Loucy (cell line): ENCODE measurements around the gene LRRC46.

Source experiments
- H2AFZ ChIP-seq: fragments of 200-600 bp; sonication (generic); 2 replicates; pipeline ENCODE4 v1.6.0; 2016; ENCODE audit warnings: antibody characterized with exemption, mild to moderate bottlenecking, low read length, moderate library complexity
- H3F3A ChIP-seq: fragments of 200-600 bp; 2 replicates; pipeline ENCODE4 v1.6.0; 2016; ENCODE audit warnings: antibody characterized with exemption, low read depth, mild to moderate bottlenecking
- H3K27me3 ChIP-seq: fragments of 200-600 bp; sonication (generic); 2 replicates; pipeline ENCODE4 v1.6.1; 2014; ENCODE audit warnings: low read length, mild to moderate bottlenecking; ENCODE audit not compliant: insufficient read depth, poor library complexity, severe bottlenecking
- H3K36me3 ChIP-seq: fragments of 200-600 bp; sonication (generic); 2 replicates; pipeline ENCODE4 v1.6.1; 2016; ENCODE audit warnings: low read length; ENCODE audit not compliant: insufficient read depth
- H3K4me1 ChIP-seq: fragments of 200-600 bp; sonication (generic); 2 replicates; pipeline ENCODE4 v1.5.1; 2014; ENCODE audit warnings: low read length, mild to moderate bottlenecking; ENCODE audit not compliant: insufficient read depth, poor library complexity, severe bottlenecking
- H3K4me2 ChIP-seq: fragments of 200-600 bp; sonication (generic); 2 replicates; pipeline ENCODE4 v1.6.0; 2014; ENCODE audit warnings: antibody characterized with exemption, low read length, low read depth, mild to moderate bottlenecking; ENCODE audit not compliant: poor library complexity, severe bottlenecking
- H3K4me3 ChIP-seq: fragments of 200-600 bp; sonication (generic); 2 replicates; pipeline ENCODE4 v1.5.1; 2014; ENCODE audit warnings: low read length, mild to moderate bottlenecking, mixed read lengths; ENCODE audit not compliant: poor library complexity, severe bottlenecking
- H3K79me2 ChIP-seq: fragments of 200-600 bp; sonication (generic); 2 replicates; pipeline ENCODE4 v1.6.1; 2014; ENCODE audit warnings: low read length; ENCODE audit not compliant: insufficient read depth
- H3K9ac ChIP-seq: fragments of 200-600 bp; sonication (generic); 2 replicates; pipeline ENCODE4 v1.6.0; 2014; ENCODE audit warnings: mild to moderate bottlenecking, low read depth, low read length, moderate library complexity; ENCODE audit not compliant: poor library complexity, severe bottlenecking
- H3K9me2 ChIP-seq: fragments of 200-600 bp; sonication (generic); replicated peaks from 2 replicates; pipeline ENCODE4 v1.6.1; 2016; ENCODE audit warnings: low read depth, low read length, mixed read lengths
- H3K9me3 ChIP-seq: fragments of 200-600 bp; sonication (generic); 2 replicates; pipeline ENCODE4 v1.6.1; 2014; ENCODE audit warnings: mild to moderate bottlenecking, antibody characterized with exemption, low read length, low read depth; ENCODE audit not compliant: insufficient read depth
- H4K20me1 ChIP-seq: fragments of 200-600 bp; sonication (generic); 2 replicates; pipeline ENCODE4 v1.6.0; 2014; ENCODE audit warnings: antibody characterized with exemption, low read length, mild to moderate bottlenecking; ENCODE audit not compliant: insufficient read depth, poor library complexity, severe bottlenecking
- CTCF ChIP-seq: fragments of 200-600 bp; sonication (generic); conservative IDR thresholded peaks from 2 replicates; pipeline ENCODE4 v1.5.1; 2014; ENCODE audit warnings: mild to moderate bottlenecking, antibody characterized with exemption, low read length
- EZH2phosphoT487 ChIP-seq: fragments of 200-600 bp; IDR thresholded peaks from 2 replicates; pipeline ENCODE4 v1.6.1; 2018; ENCODE audit warnings: antibody characterized with exemption, mild to moderate bottlenecking, moderate library complexity, borderline replicate concordance

Gene LRRC46

GRCh38 chr17:47791025-47791424, 40.4 kb upstream of the LRRC46 start:
- H2AFZ ChIP-seq: no peak overlapping the region
- no peak overlapping the region for H3K9ac ChIP-seq
- peaks cover 3% of the 10 kb centered on the region for H3K4me1 ChIP-seq
- no peak overlapping the region for H3K4me2 ChIP-seq
- no peaks in the 10 kb centered on the region for H3K9me3 ChIP-seq
- H3K4me3 ChIP-seq: no peak overlapping the region
- H3K9me2 ChIP-seq: no peaks in the 10 kb centered on the region
- no peaks in the 10 kb centered on the region for H3F3A ChIP-seq
- no peaks in the 10 kb centered on the region for H4K20me1 ChIP-seq
- H3K27me3 ChIP-seq: no peaks in the 10 kb centered on the region
- TF ChIP-seq EZH2phosphoT487 (no peak), CTCF (no peak)
- no peaks in the 10 kb centered on the region for H3K79me2 ChIP-seq
- H3K36me3 ChIP-seq: no peaks in the 10 kb centered on the region

GRCh38 chr17:47792457-47792856, 39.0 kb upstream of the LRRC46 start:
- H3K9me3 ChIP-seq: no peaks in the 10 kb centered on the region
- H3K4me1 ChIP-seq: peaks cover 3% of the 10 kb centered on the region
- no peaks in the 10 kb centered on the region for H3F3A ChIP-seq
- H2AFZ ChIP-seq: no peak overlapping the region
- H4K20me1 ChIP-seq: no peaks in the 10 kb centered on the region
- H3K9me2 ChIP-seq: no peaks in the 10 kb centered on the region
- H3K36me3 ChIP-seq: no peaks in the 10 kb centered on the region
- H3K4me3 ChIP-seq: no peak overlapping the region
- TF ChIP-seq CTCF (no peak), EZH2phosphoT487 (no peak)
- no peaks in the 10 kb centered on the region for H3K79me2 ChIP-seq
- no peak overlapping the region for H3K4me2 ChIP-seq
- no peak overlapping the region for H3K9ac ChIP-seq
- H3K27me3 ChIP-seq: no peaks in the 10 kb centered on the region

GRCh38 chr17:47792979-47793378, 38.5 kb upstream of the LRRC46 start:
- no peak overlapping the region for H2AFZ ChIP-seq
- H4K20me1 ChIP-seq: no peaks in the 10 kb centered on the region
- peaks cover 3% of the 10 kb centered on the region for H3K4me1 ChIP-seq
- no peaks in the 10 kb centered on the region for H3K9me3 ChIP-seq
- H3K79me2 ChIP-seq: no peaks in the 10 kb centered on the region
- no peak overlapping the region for H3K4me3 ChIP-seq
- no peak overlapping the region for H3K9ac ChIP-seq
- H3K27me3 ChIP-seq: no peaks in the 10 kb centered on the region
- H3K9me2 ChIP-seq: no peaks in the 10 kb centered on the region
- TF ChIP-seq CTCF (no peak), EZH2phosphoT487 (no peak)
- H3F3A ChIP-seq: no peaks in the 10 kb centered on the region
- H3K4me2 ChIP-seq: no peak overlapping the region
- no peaks in the 10 kb centered on the region for H3K36me3 ChIP-seq
